ENCODE data around the gene SMARCA2. TPM values are rescaled to one million over a fixed set of nuclear protein-coding genes. Genes with fewer than 3 reads are reported as not detected.

SMARCA2 gene
- total RNA-seq, 1 experiment from 2014 or later, result 77.6 TPM

DNA sequence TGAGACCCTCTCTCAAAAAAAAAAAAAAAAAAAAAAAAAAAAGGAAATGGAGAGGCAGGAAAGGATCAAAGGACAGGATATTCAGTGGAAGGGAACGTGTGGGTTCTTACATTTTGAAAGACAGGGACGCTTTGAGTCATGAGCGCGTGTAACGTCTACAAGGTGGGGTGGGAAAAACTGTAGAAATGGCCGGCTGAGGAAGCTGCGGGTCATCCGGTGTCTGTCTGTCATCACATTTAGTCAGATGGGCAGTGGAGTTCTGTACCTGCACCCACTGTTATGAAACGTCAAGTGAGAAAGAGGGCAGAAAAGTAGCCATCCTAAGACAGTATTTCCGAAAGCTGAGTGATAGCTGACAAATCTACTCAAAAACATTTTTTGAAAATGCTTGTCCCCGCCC, 159.8 kb downstream of the SMARCA2 start:
- ChIA-PET POLR2A (interaction anchor here (1.2 kb wide), 1 partner anchor 14 kb away, joined by 3 read pairs; no protein-coding TSS in a partner anchor), CTCF (no interaction called here)
- TF ChIP-seq, protein P1, sequence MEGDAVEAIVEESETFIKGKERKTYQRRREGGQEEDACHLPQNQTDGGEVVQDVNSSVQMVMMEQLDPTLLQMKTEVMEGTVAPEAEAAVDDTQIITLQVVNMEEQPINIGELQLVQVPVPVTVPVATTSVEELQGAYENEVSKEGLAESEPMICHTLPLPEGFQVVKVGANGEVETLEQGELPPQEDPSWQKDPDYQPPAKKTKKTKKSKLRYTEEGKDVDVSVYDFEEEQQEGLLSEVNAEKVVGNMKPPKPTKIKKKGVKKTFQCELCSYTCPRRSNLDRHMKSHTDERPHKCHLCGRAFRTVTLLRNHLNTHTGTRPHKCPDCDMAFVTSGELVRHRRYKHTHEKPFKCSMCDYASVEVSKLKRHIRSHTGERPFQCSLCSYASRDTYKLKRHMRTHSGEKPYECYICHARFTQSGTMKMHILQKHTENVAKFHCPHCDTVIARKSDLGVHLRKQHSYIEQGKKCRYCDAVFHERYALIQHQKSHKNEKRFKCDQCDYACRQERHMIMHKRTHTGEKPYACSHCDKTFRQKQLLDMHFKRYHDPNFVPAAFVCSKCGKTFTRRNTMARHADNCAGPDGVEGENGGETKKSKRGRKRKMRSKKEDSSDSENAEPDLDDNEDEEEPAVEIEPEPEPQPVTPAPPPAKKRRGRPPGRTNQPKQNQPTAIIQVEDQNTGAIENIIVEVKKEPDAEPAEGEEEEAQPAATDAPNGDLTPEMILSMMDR (IDR thresholded peaks at IDR 0.05; ENCODE audit: unreplicated experiment), result no peak
- intact Hi-C loops (cut with micrococcal nuclease), result no loop called here
- no peaks in the 10 kb centered on the region for H3K27me3 Mint-ChIP-seq (ENCODE audit: insufficient read depth, unreplicated experiment)
- BruUV-seq (replicated peaks), result no TSS peak
- H3K27ac Mint-ChIP-seq (ENCODE audit: low read depth, unreplicated experiment), result no peak overlapping the region
- H3K4me3 Mint-ChIP-seq (ENCODE audit: unreplicated experiment), result no peak overlapping the region
- peaks cover 8% of the 10 kb centered on the region for H3K9me3 Mint-ChIP-seq (ENCODE audit: unreplicated experiment)
- H3K4me1 Mint-ChIP-seq (ENCODE audit: insufficient read depth, unreplicated experiment), result no peaks in the 10 kb centered on the region
- H3K36me3 Mint-ChIP-seq (ENCODE audit: insufficient read depth, unreplicated experiment), result peaks cover 10% of the 10 kb centered on the region
- DNase-seq (ENCODE audit: unreplicated experiment), result no peak

DNA sequence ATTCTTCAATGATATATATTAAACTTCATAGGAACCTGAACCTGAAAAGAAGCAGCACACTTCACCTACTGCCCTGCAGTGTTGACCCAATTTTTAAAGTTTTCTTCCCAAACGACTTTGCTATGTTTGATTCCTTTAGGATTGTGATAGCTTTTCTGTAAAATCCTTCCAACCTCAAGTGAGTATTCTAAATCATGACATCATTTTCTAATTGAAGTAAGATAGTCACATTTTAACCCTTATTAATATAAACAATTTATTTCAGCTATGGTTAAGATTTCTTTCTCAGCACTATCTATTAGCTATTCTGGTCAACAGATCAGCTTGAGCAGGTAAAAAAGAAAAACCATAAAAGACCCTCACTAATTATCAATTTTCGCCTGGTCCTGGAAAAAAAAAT, 162.0 kb downstream of the SMARCA2 start:
- Mint-ChIP-seq H3K36me3 (ENCODE audit: insufficient read depth, unreplicated experiment) (peaks cover 11% of the 10 kb centered on the region), H3K4me3 (ENCODE audit: unreplicated experiment) (no peak overlapping the region), H3K27me3 (ENCODE audit: insufficient read depth, unreplicated experiment) (no peaks in the 10 kb centered on the region), H3K27ac (ENCODE audit: low read depth, unreplicated experiment) (no peak overlapping the region), H3K4me1 (ENCODE audit: insufficient read depth, unreplicated experiment) (no peaks in the 10 kb centered on the region), H3K9me3 (ENCODE audit: unreplicated experiment) (peaks cover 8% of the 10 kb centered on the region)
- TF ChIP-seq, protein P1 (IDR thresholded peaks at IDR 0.05; ENCODE audit: unreplicated experiment), result no peak
- no TSS peak for BruUV-seq (replicated peaks)
- intact Hi-C loops (cut with micrococcal nuclease), result no loop called here
- ChIA-PET CTCF (interaction anchor here (0.6 to 1.1 kb wide), 5 partner anchors 16 to 1059 kb away, joined by 3 to 5 read pairs (median 3); no protein-coding TSS in a partner anchor), POLR2A (interaction anchor here (0.6 to 0.7 kb wide), 3 partner anchors 12 to 231 kb away, joined by 3 to 4 read pairs (median 3); no protein-coding TSS in a partner anchor)
- DNase-seq (ENCODE audit: unreplicated experiment), result no peak

DNA sequence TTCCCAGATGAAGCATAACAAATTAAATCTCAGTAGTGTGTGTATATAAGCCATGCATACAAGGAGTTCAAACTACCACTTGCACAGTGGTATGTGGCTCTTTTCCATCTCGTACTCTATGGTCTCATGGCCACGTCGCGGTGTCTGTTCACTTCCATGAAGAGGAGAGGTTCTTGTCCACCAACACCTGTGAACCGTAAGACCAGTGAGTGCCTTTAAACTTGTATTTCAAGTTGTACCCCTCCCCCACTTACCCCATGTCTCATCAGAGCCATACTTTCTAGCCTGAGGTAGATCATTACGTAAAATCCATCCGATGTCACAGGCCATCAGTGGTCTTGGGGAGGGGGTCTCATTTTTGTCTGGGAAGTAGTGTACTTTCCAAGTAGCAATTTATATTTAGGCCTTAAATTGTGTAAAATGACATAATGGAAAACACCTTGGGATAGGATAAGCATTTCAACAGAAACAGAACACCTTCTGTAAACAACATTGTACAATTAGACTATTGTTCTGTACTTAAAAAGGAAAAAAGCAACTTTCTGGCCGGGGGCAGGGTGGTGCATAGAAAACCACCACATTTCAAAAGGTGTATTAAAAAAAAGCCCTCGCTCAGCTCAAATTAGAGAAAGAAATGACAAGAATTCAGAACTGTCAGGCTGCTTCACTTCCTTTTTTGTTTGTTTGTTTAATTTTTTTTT, 163.0 kb downstream of the SMARCA2 start:
- intact Hi-C loops (cut with micrococcal nuclease), result no loop called here
- TF ChIP-seq, protein P1 (IDR thresholded peaks at IDR 0.05; ENCODE audit: unreplicated experiment), result no peak
- no peaks in the 10 kb centered on the region for H3K4me1 Mint-ChIP-seq (ENCODE audit: insufficient read depth, unreplicated experiment)
- no TSS peak for BruUV-seq (replicated peaks)
- H3K36me3 Mint-ChIP-seq (ENCODE audit: insufficient read depth, unreplicated experiment), result peaks cover 19% of the 10 kb centered on the region
- H3K27ac Mint-ChIP-seq (ENCODE audit: low read depth, unreplicated experiment), result no peak overlapping the region
- no peaks in the 10 kb centered on the region for H3K27me3 Mint-ChIP-seq (ENCODE audit: insufficient read depth, unreplicated experiment)
- CTCF ChIA-PET, result interaction anchor here (0.6 to 0.9 kb wide), 2 partner anchors 46 to 51 kb away, joined by 3 to 5 read pairs; no protein-coding TSS in a partner anchor
- H3K4me3 Mint-ChIP-seq (ENCODE audit: unreplicated experiment), result no peak overlapping the region
- POLR2A ChIA-PET, result interaction anchor here (0.7 kb wide), 1 partner anchor 13 kb away, joined by 3 read pairs; no protein-coding TSS in a partner anchor
- no peak for DNase-seq (ENCODE audit: unreplicated experiment)
- H3K9me3 Mint-ChIP-seq (ENCODE audit: unreplicated experiment), result no peaks in the 10 kb centered on the region

DNA sequence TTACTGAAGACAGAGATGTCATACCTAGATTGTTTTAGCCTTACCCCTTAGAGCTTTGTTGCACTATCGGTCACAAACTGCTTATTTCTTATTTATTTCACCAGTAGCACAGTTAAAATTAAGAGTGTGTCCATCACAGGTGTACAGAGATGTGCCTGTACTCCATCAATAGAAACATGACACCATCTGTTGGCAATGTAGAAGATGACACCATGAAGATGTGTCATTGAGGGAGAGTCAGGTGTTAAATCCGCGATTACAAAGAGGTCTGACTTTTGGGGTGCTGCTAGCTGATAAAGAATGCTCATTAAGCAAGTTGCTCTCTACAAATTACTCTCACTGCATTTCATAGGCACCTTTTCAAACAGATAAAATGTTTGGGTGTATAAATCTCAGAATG, 164.4 kb downstream of the SMARCA2 start:
- Mint-ChIP-seq H3K27me3 (ENCODE audit: insufficient read depth, unreplicated experiment) (no peaks in the 10 kb centered on the region), H3K9me3 (ENCODE audit: unreplicated experiment) (no peaks in the 10 kb centered on the region), H3K27ac (ENCODE audit: low read depth, unreplicated experiment) (no peak overlapping the region), H3K4me1 (ENCODE audit: insufficient read depth, unreplicated experiment) (no peaks in the 10 kb centered on the region), H3K36me3 (ENCODE audit: insufficient read depth, unreplicated experiment) (peaks cover 26% of the 10 kb centered on the region), H3K4me3 (ENCODE audit: unreplicated experiment) (no peak overlapping the region)
- TF ChIP-seq, protein P1 (IDR thresholded peaks at IDR 0.05; ENCODE audit: unreplicated experiment), result peak; percentile 14
- intact Hi-C loops (cut with micrococcal nuclease), result no loop called here
- ChIA-PET CTCF (interaction anchor here (0.6 kb wide), 1 partner anchor 590 kb away, joined by 3 read pairs; no protein-coding TSS in a partner anchor), POLR2A (interaction anchor here (0.6 kb wide), 1 partner anchor 9 kb away, joined by 3 read pairs; no protein-coding TSS in a partner anchor)
- peak; percentile 35 for DNase-seq (ENCODE audit: unreplicated experiment)
- no TSS peak for BruUV-seq (replicated peaks)

All from MCF 10A (cell line).